OCI-LY1 (cell line): ENCODE data around the gene PRMT7.

Experiments used
- H2AFZ ChIP-seq: fragments of 200-600 bp; sonication (generic), shearing (Covaris generic); 2 replicates; pipeline ENCODE4 v1.6.0; 2014; ENCODE audit warnings: antibody characterized with exemption, mild to moderate bottlenecking, low read length
- H3F3A ChIP-seq: fragments of 200-600 bp; sonication (generic), shearing (Covaris generic); 2 replicates; pipeline ENCODE4 v1.6.0; 2014; ENCODE audit warnings: mild to moderate bottlenecking, antibody characterized with exemption, low read length, moderate library complexity; ENCODE audit not compliant: insufficient read depth
- H3K27ac ChIP-seq: fragments of 200-600 bp; sonication (generic); 2 replicates; pipeline ENCODE4 v1.5.1; 2014; ENCODE audit warnings: low read length, mixed run types, mild to moderate bottlenecking, low read depth; ENCODE audit not compliant: poor library complexity, severe bottlenecking
- H3K27me3 ChIP-seq: fragments of 200-600 bp; sonication (generic); 2 replicates; pipeline ENCODE4 v1.6.0; 2014; ENCODE audit warnings: antibody characterized with exemption, mild to moderate bottlenecking, low read length, moderate library complexity; ENCODE audit not compliant: insufficient read depth
- H3K36me3 ChIP-seq: fragments of 200-600 bp; sonication (generic); 2 replicates; pipeline ENCODE4 v1.6.1; 2014; ENCODE audit warnings: mild to moderate bottlenecking, antibody characterized with exemption, low read length, moderate library complexity, mixed read lengths; ENCODE audit not compliant: insufficient read depth
- H3K4me1 ChIP-seq: fragments of 200-600 bp; sonication (generic); 2 replicates; pipeline ENCODE4 v1.5.1; 2014; ENCODE audit warnings: mild to moderate bottlenecking, low read length, moderate library complexity; ENCODE audit not compliant: insufficient read depth, severe bottlenecking
- H3K4me2 ChIP-seq: fragments of 200-600 bp; sonication (generic), shearing (Covaris generic); 2 replicates; pipeline ENCODE4 v1.6.1; 2014; ENCODE audit warnings: low read length
- H3K4me3 ChIP-seq: fragments of 200-600 bp; sonication (generic); 2 replicates; pipeline ENCODE4 v1.5.1; 2014; ENCODE audit warnings: low read length, low read depth, mild to moderate bottlenecking, mixed read lengths; ENCODE audit not compliant: poor library complexity, severe bottlenecking
- H3K79me2 ChIP-seq: fragments of 200-600 bp; shearing (Covaris generic); 2 replicates; pipeline ENCODE4 v1.6.1; 2016; ENCODE audit warnings: mixed run types, low read length, mixed read lengths; ENCODE audit not compliant: insufficient read depth
- H3K9ac ChIP-seq: fragments of 200-600 bp; sonication (generic), shearing (Covaris generic); 2 replicates; pipeline ENCODE4 v1.6.1; 2014; ENCODE audit warnings: mild to moderate bottlenecking, low read length, mixed read lengths
- H3K9me2 ChIP-seq: fragments of 200-600 bp; sonication (generic), shearing (Covaris generic); 2 replicates; pipeline ENCODE4 v1.6.1; 2014; ENCODE audit warnings: low read depth, mild to moderate bottlenecking, low read length, mixed read lengths
- H3K9me3 ChIP-seq: fragments of 200-600 bp; shearing (Covaris generic); 2 replicates; pipeline ENCODE4 v1.6.1; 2014; ENCODE audit warnings: low read length, mixed read lengths
- H4K20me1 ChIP-seq: fragments of 200-600 bp; sonication (generic), shearing (Covaris generic); 2 replicates; pipeline ENCODE4 v1.6.0; 2016; ENCODE audit warnings: mild to moderate bottlenecking, low read length; ENCODE audit not compliant: insufficient read depth
- CTCF ChIP-seq: fragments of 200-600 bp; sonication (generic), shearing (Covaris generic); IDR thresholded peaks from 2 replicates; pipeline ENCODE4 v1.5.1; 2017; ENCODE audit warnings: mild to moderate bottlenecking, antibody characterized with exemption, low read length, moderate library complexity, mixed read lengths
- EZH2 ChIP-seq: fragments of 200-600 bp; sonication (generic), shearing (Covaris generic); IDR thresholded peaks from 2 replicates; pipeline ENCODE4 v1.8.0; 2017; ENCODE audit warnings: borderline replicate concordance, mixed run types, mild to moderate bottlenecking, antibody characterized with exemption, low read length, moderate library complexity, mixed read lengths

PRMT7 gene

GRCh38 chr16:68404736-68405345 is 94.0 kb downstream of the PRMT7 start:
- H3K9ac ChIP-seq, result no peak overlapping the region
- TF ChIP-seq CTCF (no peak), EZH2 (no peak)
- H3K27me3 ChIP-seq, result no peaks in the 10 kb centered on the region; the same call in none of the 2 replicates
- H3K79me2 ChIP-seq, result no peaks in the 10 kb centered on the region
- peaks cover 13% of the 10 kb centered on the region for H3K4me1 ChIP-seq
- no peaks in the 10 kb centered on the region for H3K36me3 ChIP-seq
- H3K27ac ChIP-seq, result no peak overlapping the region
- H3K9me3 ChIP-seq, result no peaks in the 10 kb centered on the region
- no peak overlapping the region for H3K4me3 ChIP-seq
- H3K9me2 ChIP-seq, result no peaks in the 10 kb centered on the region
- no peak overlapping the region for H2AFZ ChIP-seq
- H3F3A ChIP-seq, result no peaks in the 10 kb centered on the region
- H3K4me2 ChIP-seq, result no peak overlapping the region
- no peaks in the 10 kb centered on the region for H4K20me1 ChIP-seq

GRCh38 chr16:68406458-68407152 is 95.8 kb downstream of the PRMT7 start:
- H3K4me2 ChIP-seq, result peak overlapping the region; percentile 49; the same call in 1 of the 2 replicates
- no peaks in the 10 kb centered on the region for H3K79me2 ChIP-seq
- no peaks in the 10 kb centered on the region for H4K20me1 ChIP-seq
- H3K27me3 ChIP-seq, result peaks cover 6% of the 10 kb centered on the region; the same call in 1 of the 2 replicates
- H3F3A ChIP-seq, result no peaks in the 10 kb centered on the region
- no peak overlapping the region for H2AFZ ChIP-seq
- no peak for TF ChIP-seq EZH2
- H3K27ac ChIP-seq, result peak overlapping the region; percentile 35
- H3K4me3 ChIP-seq, result peak overlapping the region; percentile 19
- H3K9ac ChIP-seq, result peak overlapping the region; percentile 14; the same call in 1 of the 2 replicates
- peaks cover 23% of the 10 kb centered on the region for H3K4me1 ChIP-seq
- no peaks in the 10 kb centered on the region for H3K9me3 ChIP-seq
- no peaks in the 10 kb centered on the region for H3K9me2 ChIP-seq
- H3K36me3 ChIP-seq, result no peaks in the 10 kb centered on the region
